SJCRH30 (cell line): ENCODE data around the gene DACH1. TPM values are rescaled to one million over a fixed set of nuclear protein-coding genes. Genes with fewer than 3 reads are reported as not detected.

Experiments
- DNase-seq, 2 experiments: peaks; one replicate each; pipeline ENCODE4 v3.0.0-alpha.2; 2015 to 2020
- H3K27ac ChIP-seq: fragments of 250-450 bp; sonication (Bioruptor Pico); 2 replicates; pipeline ENCODE4 v1.5.1; 2020; ENCODE audit warnings: mild to moderate bottlenecking, moderate library complexity
- H3K27me3 ChIP-seq: fragments of 250-450 bp; sonication (Bioruptor Pico); 2 replicates; pipeline ENCODE4 v1.5.1; 2020; ENCODE audit warnings: mild to moderate bottlenecking, moderate library complexity
- H3K36me3 ChIP-seq: fragments of 250-450 bp; sonication (Bioruptor Pico); 2 replicates; pipeline ENCODE4 v1.5.1; 2020; ENCODE audit warnings: mild to moderate bottlenecking, moderate library complexity
- H3K4me1 ChIP-seq: fragments of 250-450 bp; sonication (Bioruptor Pico); 2 replicates; pipeline ENCODE4 v1.5.1; 2020; ENCODE audit warnings: mild to moderate bottlenecking, moderate library complexity
- H3K4me3 ChIP-seq: fragments of 250-450 bp; sonication (Bioruptor Pico); 2 replicates; pipeline ENCODE4 v1.5.1; 2020; ENCODE audit warnings: mild to moderate bottlenecking, moderate library complexity
- H3K9me3 ChIP-seq: fragments of 250-450 bp; sonication (Bioruptor Pico); replicated peaks from 2 replicates; pipeline ENCODE4 v1.5.1; 2020; ENCODE audit warnings: mild to moderate bottlenecking, moderate library complexity
- total RNA-seq: library from RNA; depleted of rRNA; stranded (reverse); fragments of >200 nt; shearing (Covaris generic); gene quantifications from 2 replicates; pipeline ENCODE4 v1.2.3, GENCODE V29; 2014

Gene DACH1
- total RNA-seq, 1 experiment from 2014 or later, result 12.2 TPM

DNA sequence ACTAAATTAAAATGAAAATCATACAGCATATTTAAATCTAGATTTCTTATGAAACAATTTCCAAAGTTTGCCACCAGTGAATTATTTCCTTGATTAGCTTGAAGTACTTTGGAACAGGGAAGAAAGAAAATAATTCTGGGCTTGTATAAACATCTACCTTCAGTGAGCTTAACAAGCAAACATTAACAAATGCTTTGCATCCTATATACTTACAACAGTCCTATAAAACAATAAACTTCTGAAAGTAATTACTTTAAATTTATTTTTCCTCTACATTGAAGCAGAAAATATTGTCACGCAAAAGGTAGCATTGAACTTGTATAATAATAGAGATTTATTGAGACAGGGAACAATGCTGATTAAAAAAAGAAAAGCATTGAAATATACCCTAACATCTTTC lies 164.8 kb downstream of the DACH1 start:
- no peak overlapping the region for H3K4me3 ChIP-seq

DNA sequence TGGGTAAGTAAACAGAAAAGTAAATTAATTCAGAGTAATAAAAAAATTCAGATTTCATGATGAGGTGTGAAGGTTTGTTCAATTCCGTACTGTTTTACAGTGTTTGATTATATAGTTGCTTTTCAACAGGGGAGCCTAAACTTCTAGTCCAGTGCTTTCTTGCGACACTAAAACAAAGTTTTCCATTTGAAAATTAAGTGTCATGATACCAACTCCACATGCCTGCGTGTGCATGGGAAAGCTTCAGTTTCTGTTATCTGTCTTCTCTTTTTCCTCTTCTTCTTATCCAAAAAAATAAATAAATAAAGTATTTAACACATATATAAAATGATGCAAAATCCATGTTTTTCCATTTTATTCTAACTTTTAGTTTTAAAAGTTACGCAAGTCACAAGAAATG lies 165.3 kb downstream of the DACH1 start:
- no peaks in the 10 kb centered on the region for H3K27me3 ChIP-seq
- H3K4me3 ChIP-seq, result no peak overlapping the region
- no peaks in the 10 kb centered on the region; the same call in 1 of the 2 replicates for H3K36me3 ChIP-seq
- no peak for DNase-seq
- H3K27ac ChIP-seq, result no peak overlapping the region
- H3K9me3 ChIP-seq, result no peaks in the 10 kb centered on the region
- no peaks in the 10 kb centered on the region for H3K4me1 ChIP-seq

More for the DNA sequence above, 164.8 kb downstream of the DACH1 start:
- no peaks in the 10 kb centered on the region for H3K4me1 ChIP-seq
- H3K9me3 ChIP-seq, result no peaks in the 10 kb centered on the region
- H3K27ac ChIP-seq, result no peak overlapping the region
- H3K27me3 ChIP-seq, result no peaks in the 10 kb centered on the region
- DNase-seq, result no peak
- no peaks in the 10 kb centered on the region; the same call in 1 of the 2 replicates for H3K36me3 ChIP-seq

DNA sequence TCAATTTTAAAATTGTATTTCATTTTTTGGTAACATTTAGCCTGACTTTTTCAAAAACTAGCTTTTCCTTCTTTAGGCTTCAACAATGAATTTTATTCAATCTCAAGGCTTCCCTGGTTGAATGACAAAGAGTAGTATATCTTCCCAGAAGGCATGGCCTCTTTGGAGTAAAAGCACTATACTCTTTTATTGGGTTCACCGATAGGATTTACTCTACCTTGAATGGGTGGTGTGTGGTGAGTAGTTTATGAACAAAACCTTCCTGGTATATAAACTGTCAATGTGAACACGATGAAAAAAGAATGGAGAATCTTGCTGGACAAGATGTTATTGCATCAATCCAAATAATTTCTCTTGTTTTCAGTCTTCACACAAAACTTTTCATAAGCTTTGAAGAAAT lies 167.7 kb downstream of the DACH1 start:
- no peaks in the 10 kb centered on the region for H3K27me3 ChIP-seq
- DNase-seq, result no peak
- no peak overlapping the region for H3K4me3 ChIP-seq
- H3K27ac ChIP-seq, result no peak overlapping the region
- H3K9me3 ChIP-seq, result no peaks in the 10 kb centered on the region
- no peaks in the 10 kb centered on the region for H3K4me1 ChIP-seq
- no peaks in the 10 kb centered on the region; the same call in 1 of the 2 replicates for H3K36me3 ChIP-seq

DNA sequence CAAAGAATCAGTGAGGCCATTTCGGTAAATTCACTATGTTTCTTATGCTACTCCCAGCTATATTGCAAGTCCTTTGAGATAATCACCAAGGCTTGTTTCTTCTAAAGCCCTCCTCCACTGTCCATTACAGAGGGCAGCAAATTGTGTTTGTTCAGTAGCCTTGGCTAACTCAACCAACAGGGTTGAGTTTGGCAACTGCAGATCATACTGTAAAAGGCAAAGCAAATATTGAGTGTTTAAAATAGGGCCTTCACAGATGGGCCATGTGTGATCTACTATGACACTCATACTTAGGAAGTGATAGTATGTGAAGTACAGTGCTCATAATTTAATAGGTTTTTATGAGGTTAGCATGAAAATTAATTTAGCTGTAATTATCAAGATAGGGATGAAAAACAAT lies 171.3 kb downstream of the DACH1 start:
- Histone ChIP-seq H3K36me3 (no peaks in the 10 kb centered on the region; the same call in 1 of the 2 replicates), H3K27me3 (no peaks in the 10 kb centered on the region), H3K27ac (no peak overlapping the region), H3K4me3 (no peak overlapping the region), H3K9me3 (no peaks in the 10 kb centered on the region), H3K4me1 (no peaks in the 10 kb centered on the region)
- no peak for DNase-seq

DNA sequence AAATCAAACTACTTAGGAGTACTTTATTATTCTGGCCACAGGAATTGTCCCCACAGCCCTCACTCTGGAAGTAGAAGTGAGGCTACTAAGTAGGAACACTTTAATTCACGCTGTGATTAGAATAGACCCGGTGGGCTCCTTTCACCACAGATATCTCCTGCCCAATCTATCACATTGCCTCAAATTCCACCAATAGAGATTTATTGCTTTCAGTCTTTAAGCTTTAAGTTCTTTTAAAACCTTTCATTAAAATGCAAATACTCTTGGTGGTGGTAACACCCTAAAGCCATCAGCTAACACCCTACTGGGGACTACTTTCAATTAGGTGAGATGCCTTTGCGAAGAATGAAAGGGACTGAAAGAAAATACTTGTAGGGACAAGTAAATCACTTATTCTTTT lies 181.9 kb downstream of the DACH1 start:
- DNase-seq, result no peak
- no peak overlapping the region for H3K27ac ChIP-seq
- H3K4me1 ChIP-seq, result no peaks in the 10 kb centered on the region
- no peaks in the 10 kb centered on the region for H3K27me3 ChIP-seq
- H3K4me3 ChIP-seq, result no peak overlapping the region
- peaks cover 8% of the 10 kb centered on the region; the same call in 1 of the 2 replicates for H3K36me3 ChIP-seq
- H3K9me3 ChIP-seq, result no peaks in the 10 kb centered on the region

DNA sequence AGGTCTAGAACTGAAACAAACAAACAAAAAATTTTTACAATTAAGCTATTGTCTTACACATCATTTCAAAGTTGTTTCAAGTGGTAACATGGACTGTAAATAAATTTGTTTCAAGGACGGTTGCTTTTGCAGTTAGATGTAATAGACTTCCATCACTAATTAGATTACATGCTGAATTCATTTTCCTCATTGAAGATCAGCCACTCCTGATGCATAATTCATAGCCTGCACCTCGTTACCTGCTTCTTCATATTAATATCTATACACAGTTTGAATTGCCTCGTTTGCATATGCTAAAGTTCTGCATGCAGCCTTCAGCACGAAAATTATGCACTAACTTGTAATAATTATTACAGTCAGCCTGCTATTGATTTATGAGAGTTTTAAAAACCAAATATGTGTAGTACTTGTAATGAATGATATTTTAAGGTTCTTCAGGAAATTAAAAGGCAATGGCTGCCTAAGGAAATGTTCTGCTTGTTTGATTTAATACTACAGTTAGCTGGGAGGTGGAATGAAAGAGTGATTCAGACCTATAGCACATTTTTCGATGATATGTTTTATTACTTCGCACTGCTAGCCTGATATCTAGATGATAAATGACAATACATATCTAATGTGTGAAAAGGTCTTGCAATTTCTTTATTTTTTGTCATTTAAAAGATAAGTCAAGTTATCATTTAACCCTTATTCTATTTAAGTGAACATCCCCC lies 184.9 kb downstream of the DACH1 start:
- peaks cover 5% of the 10 kb centered on the region for H3K4me1 ChIP-seq
- no peaks in the 10 kb centered on the region for H3K9me3 ChIP-seq
- no peak overlapping the region for H3K4me3 ChIP-seq
- no peak overlapping the region for H3K27ac ChIP-seq
- H3K36me3 ChIP-seq, result peaks cover 10% of the 10 kb centered on the region; the same call in 1 of the 2 replicates
- DNase-seq, result no peak
- no peaks in the 10 kb centered on the region for H3K27me3 ChIP-seq

DNA sequence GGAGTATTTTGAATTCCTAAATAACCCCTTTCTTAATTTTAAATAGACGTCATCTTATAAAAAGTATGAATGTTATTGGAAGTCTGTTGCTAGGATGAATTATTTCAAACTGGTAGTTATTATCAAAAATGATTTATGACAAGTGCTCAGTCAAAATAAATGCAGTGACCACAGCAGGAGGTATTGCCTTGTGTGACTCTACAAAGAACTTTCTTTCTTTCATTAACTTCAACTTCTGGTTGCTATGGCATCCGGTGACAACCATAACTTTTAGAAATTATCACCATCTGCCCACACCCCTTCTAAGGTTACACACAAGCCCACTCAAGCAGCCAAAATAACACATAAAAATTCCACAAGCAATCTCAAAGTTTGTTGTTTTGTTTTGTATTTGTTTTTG lies 189.9 kb downstream of the DACH1 start:
- Histone ChIP-seq H3K36me3 (peaks cover 10% of the 10 kb centered on the region; the same call in 1 of the 2 replicates), H3K9me3 (no peaks in the 10 kb centered on the region; the same call in 1 of the 2 replicates), H3K4me1 (peaks cover 10% of the 10 kb centered on the region), H3K27me3 (no peaks in the 10 kb centered on the region), H3K27ac (no peak overlapping the region), H3K4me3 (no peak overlapping the region)
- peak; percentile 32 to 74 for DNase-seq

DNA sequence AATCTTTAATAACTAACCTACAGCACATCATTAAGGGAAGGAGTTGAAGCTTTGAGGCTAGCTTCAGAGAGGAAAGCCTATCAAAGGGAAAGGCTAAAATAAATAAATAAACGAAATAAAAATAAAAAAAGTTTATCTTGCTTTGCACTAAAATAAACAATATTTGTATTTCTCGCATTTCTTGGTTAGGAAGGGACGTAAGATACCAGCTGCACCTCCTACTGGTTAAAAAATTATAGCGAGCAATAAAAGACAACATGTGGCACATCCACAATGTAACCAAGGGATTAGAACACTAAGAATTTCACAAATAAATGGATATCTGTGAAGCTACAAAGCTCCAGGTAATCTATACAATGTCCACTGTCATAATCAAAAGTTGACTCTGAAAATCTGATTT lies 194.5 kb downstream of the DACH1 start:
- peak in 1 of 2 experiments; percentile 5 for DNase-seq
- Histone ChIP-seq H3K27me3 (no peaks in the 10 kb centered on the region), H3K36me3 (no peaks in the 10 kb centered on the region), H3K4me3 (no peak overlapping the region), H3K27ac (no peak overlapping the region), H3K4me1 (peaks cover 9% of the 10 kb centered on the region), H3K9me3 (no peaks in the 10 kb centered on the region; the same call in 1 of the 2 replicates)

DNA sequence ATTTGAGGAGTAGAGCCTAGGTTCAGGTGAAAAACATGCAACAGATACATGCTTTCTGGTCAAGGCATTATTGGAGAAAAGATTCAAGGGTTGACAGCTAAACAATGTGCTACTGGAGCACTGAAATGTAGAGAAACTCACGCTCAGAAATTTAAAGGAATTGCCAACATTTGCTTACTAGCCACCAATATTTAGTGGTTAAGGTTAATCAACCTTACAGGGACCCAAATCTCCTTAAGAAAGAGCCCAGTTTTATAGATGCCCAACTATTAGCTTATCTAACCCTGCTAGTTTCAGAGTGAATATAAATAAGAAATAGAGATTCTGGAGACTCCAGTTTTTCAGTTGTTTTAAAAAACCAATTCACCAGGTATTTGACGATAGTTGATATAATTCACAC lies 203.6 kb downstream of the DACH1 start:
- Histone ChIP-seq H3K36me3 (no peaks in the 10 kb centered on the region), H3K9me3 (no peaks in the 10 kb centered on the region), H3K4me1 (peaks cover 10% of the 10 kb centered on the region), H3K27me3 (no peaks in the 10 kb centered on the region), H3K27ac (no peak overlapping the region), H3K4me3 (no peak overlapping the region)
- DNase-seq, result no peak

DNA sequence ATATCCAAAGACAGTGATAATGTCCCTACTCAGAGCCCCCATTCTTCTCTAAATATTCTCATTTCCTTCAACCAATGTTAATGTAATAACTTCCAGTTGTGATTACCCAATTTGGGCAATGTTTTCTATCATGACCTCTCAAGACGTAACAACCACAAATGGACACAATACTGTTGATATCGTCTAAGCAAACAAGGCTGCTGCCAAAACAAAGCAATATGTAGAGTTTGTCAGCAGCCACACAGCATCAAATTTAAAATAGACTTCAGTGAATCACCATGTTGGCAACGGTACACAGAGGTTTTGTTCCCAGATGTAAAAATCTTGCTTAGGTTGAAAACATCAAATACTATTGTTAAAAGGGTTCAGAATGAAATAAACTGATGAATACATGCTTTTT lies 205.1 kb downstream of the DACH1 start:
- no peaks in the 10 kb centered on the region for H3K27me3 ChIP-seq
- peaks cover 10% of the 10 kb centered on the region for H3K4me1 ChIP-seq
- no peaks in the 10 kb centered on the region for H3K9me3 ChIP-seq
- DNase-seq, result no peak
- H3K4me3 ChIP-seq, result no peak overlapping the region
- no peaks in the 10 kb centered on the region for H3K36me3 ChIP-seq
- H3K27ac ChIP-seq, result no peak overlapping the region

DNA sequence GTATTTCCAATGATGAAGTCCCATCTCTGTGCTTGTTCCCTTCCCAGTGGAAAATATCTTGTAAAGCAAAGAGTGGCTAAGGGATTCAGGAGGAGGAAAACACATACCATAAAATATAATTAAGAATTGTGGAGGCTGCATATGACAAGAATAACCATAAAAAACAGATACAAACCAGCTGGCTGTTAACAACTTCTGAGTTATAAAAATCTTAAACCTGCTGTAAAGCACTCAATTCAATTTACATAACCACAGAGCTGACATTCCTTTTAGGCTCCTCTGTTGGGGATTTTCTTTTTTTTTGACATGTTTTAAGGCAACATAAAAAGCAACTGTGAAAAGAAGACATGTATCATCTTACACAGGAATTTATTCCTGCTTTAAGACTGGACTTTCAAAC lies 207.6 kb downstream of the DACH1 start:
- Histone ChIP-seq H3K4me1 (peaks cover 10% of the 10 kb centered on the region), H3K36me3 (no peaks in the 10 kb centered on the region), H3K4me3 (no peak overlapping the region), H3K27me3 (no peaks in the 10 kb centered on the region), H3K27ac (no peak overlapping the region), H3K9me3 (no peaks in the 10 kb centered on the region)
- DNase-seq, result peak in 1 of 2 experiments; percentile 20

DNA sequence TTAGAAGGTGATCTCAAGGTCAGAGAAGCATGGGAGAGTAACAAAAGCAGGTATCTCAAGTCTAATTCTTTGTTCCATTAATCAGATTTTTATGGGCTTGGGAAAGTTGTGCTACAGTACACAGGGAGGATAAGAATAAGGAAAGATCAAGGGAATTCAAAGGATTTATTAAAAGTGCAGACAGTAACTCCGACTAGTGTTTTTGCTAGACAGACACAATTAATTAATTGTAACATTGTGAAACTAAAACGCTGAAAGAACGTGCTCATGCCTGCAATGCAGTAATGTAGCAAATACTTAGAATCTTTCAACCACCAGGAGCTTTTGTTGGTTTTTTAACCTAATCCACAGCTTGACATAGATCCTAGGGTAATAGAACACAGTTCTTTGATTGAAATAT lies 221.5 kb downstream of the DACH1 start:
- Histone ChIP-seq H3K4me3 (no peak overlapping the region), H3K9me3 (no peaks in the 10 kb centered on the region), H3K27me3 (no peaks in the 10 kb centered on the region), H3K4me1 (no peaks in the 10 kb centered on the region), H3K36me3 (no peaks in the 10 kb centered on the region), H3K27ac (no peak overlapping the region)
- DNase-seq, result no peak

DNA sequence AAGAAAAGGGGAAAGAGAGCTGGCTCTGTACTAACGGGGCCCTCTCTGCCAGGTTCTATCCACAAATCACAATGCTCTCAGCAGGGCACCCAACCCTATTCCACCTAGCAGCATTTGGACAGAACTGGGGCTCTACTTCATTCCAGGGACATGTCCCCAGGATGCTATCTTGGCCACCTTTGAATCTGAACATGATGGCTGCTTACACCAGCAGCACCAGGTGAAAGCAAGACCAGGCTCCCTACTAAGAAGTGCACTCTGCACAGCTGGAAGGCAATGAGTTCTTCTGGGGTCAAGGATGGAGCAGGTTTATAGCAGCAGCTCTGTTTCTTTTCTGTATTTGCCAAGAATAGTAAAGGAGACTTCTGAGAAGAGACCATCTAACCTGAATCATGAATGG lies 222.4 kb downstream of the DACH1 start:
- Histone ChIP-seq H3K27ac (no peak overlapping the region), H3K4me3 (no peak overlapping the region), H3K9me3 (no peaks in the 10 kb centered on the region), H3K36me3 (no peaks in the 10 kb centered on the region), H3K4me1 (no peaks in the 10 kb centered on the region), H3K27me3 (no peaks in the 10 kb centered on the region)
- DNase-seq, result no peak

DNA sequence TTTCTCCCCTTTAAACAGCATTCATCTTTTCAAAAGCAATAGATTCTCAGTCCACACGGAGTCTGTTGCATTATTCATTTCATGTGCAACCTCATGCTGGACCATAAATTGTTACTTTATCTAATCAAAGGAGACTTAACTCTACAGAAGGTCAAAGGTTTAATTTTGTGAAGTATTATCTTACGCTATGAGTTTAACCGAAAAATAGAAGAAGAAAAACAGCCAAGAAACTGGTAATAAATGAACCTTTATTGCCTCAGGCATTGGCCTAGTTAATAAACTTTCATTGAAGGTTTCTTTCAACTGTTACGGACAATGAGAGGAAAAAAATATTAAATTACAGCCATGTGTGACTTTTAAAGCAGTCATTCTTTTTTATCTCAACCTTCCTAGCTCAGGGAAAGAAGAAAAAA lies 223.6 kb downstream of the DACH1 start:
- Histone ChIP-seq H3K27me3 (no peaks in the 10 kb centered on the region), H3K4me1 (no peaks in the 10 kb centered on the region), H3K27ac (no peak overlapping the region), H3K9me3 (no peaks in the 10 kb centered on the region), H3K36me3 (no peaks in the 10 kb centered on the region), H3K4me3 (no peak overlapping the region)
- no peak for DNase-seq

DNA sequence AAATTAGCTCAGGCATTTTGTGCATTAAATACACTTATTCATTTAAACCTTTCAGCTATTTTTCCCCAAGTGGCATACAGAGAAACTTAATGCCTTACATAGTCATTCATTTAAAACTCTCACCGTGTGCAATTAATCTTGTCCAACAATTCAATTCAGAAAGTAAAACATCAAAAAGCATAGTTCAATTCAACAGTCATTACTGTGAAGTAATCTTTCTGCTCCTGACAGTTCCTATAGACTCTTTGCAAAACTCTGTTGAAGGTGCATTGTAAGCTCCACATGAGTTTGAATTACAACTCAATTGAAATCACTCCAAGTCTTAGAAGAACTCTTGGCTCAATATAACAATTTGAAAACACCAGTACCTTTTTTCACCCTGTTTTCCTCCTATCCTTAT lies 228.3 kb downstream of the DACH1 start:
- no peaks in the 10 kb centered on the region for H3K9me3 ChIP-seq
- no peak overlapping the region for H3K4me3 ChIP-seq
- no peaks in the 10 kb centered on the region for H3K36me3 ChIP-seq
- DNase-seq, result no peak
- no peak overlapping the region for H3K27ac ChIP-seq
- H3K27me3 ChIP-seq, result no peaks in the 10 kb centered on the region
- peaks cover 7% of the 10 kb centered on the region; the same call in 1 of the 2 replicates for H3K4me1 ChIP-seq
